ENCODE results near the gene OR14A16.

OR14A16 gene

DNA sequence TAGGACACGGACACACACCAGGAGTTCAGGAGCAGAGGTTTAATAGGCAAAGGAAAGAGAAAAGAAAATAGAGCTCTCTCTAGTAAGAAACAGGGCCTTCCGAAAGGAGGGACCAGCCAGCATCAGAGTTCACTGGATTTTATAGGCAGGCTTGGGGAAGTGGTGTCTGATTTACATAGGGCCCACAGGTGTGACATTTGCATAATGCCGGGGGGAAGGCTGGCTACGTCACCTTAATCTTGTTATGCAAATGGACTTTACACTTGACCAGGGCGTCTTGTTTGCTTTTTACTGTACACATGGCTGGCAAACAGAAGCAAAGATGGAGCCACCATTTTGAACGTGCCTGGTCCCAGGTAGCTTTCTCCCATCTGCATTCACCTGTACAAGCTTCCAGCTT is at the start of gene OR14A16:
Gene OR14A16, minus strand, starts transcription at position 97 of the 400 bp plus-strand sequence. CDS start 8,390 bp downstream, outside the sequence.
- no peak for DNase-seq (ENCODE audit: low read depth in 2 of 2, low spot score in 1 of 2)

DNA sequence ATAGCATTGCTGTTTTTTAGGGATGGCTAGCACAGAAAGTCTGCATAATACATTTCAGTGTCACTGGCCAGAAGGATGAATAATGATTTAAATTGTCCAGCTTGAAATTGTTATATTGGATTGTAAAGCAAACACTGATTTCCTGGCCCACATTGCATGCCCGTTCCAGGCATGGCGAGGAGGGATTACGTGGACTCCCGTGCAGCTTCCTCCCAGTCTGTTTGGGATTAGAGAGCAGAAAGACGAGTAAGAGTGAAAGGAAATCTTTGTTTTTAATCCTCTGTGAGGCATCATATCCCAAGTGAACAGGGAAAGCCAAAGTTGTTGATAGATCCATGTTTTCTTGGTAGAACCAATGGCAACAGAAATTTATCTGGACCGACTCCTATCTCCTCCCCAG is 41.5 kb upstream of the OR14A16 start:
- no peak for DNase-seq (ENCODE audit: low read depth in 2 of 2, low spot score in 1 of 2)

DNA sequence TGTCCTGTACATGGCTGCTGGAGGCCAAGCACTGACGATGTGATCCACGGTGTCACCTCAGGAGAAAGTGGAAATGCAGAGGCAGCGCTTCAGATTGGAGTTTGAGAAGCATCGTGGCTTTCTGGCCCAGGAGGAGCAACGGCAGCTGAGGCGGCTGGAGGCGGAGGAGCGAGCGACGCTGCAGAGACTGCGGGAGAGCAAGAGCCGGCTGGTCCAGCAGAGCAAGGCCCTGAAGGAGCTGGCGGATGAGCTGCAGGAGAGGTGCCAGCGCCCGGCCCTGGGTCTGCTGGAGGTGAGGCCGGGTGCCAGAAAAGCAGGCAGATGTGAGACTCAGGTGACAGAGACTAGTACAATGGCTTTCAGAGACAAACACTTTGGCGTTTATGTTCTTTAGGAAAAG is 40.7 kb upstream of the OR14A16 start:
- no peak for DNase-seq (ENCODE audit: low read depth in 2 of 2, low spot score in 1 of 2)

- DNase-seq (ENCODE audit: low read depth in 2 of 2, low spot score in 1 of 2), result no peak
Observed at GRCh38 chr1:247862756-247863155, 38.8 kb upstream of the OR14A16 start.

GRCh38 chr1:247857985-247858619 is 34.2 kb upstream of the OR14A16 start:
- DNase-seq (ENCODE audit: low read depth in 2 of 2, low spot score in 1 of 2), result no peak

GRCh38 chr1:247857069-247857984 is 33.4 kb upstream of the OR14A16 start, which contains the start of gene TRIM58:
TRIM58 (plus strand) TSS chr1:247857187; CDS start chr1:247857247, 60 bp downstream.
- no peak for DNase-seq (ENCODE audit: low read depth in 2 of 2, low spot score in 1 of 2)

DNA sequence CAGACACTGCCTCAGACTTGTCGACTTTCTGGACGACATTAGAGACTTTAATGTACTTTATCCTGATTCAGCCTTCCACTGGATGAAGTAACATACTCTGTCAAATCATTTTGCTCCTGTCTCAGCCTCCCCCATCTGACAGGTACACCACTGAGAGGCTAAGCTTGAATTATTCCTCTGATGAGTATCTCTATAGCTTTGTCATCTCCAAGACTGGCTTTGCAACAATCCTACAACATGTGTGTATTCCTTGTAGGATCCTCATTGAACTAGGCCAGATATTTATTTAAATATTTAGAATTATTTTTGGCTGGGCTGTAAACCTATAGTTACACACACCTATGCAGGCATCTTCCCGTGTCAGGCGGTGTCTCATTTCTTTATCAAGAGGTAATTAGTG is 32.0 kb upstream of the OR14A16 start:
- DNase-seq (ENCODE audit: low read depth in 2 of 2, low spot score in 1 of 2), result no peak

DNA sequence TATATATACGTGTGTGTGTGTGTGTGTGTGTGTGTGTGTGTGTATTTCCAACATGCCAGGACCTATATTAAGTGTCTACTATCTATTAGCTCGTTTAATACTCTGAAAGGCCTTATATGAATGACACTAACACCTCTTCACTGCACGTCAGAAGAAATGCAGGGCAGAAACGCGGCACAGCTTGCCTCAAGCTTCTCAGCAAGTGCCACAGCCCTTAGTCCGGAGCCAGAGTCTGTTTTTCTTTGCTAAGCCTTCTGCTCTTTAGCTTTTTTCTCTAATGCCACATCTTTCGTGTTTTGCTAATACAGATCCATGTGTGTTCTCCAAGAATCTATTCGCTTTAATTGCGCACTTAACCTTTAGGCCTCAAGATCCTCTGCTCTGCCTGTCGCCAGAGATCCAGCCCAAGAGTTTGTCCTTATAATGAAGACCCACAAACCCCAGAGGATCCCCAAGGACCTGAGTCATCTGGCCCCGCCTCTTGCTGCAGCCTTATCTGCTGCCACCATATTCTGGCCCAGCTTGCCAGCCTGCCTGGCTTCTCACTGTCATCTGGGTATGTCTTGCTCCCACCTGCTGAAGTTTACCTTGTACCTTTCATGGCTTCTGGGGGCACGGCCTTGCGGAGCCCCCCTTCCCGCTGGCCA is 31.1 kb upstream of the OR14A16 start:
- no peak for DNase-seq (ENCODE audit: low read depth in 2 of 2, low spot score in 1 of 2)

- no peak for DNase-seq (ENCODE audit: low read depth in 2 of 2, low spot score in 1 of 2)
Observed at GRCh38 chr1:247849616-247850015, 25.7 kb upstream of the OR14A16 start.

GRCh38 chr1:247848346-247848745 is 24.4 kb upstream of the OR14A16 start:
- DNase-seq (ENCODE audit: low read depth in 2 of 2, low spot score in 1 of 2), result no peak

DNA sequence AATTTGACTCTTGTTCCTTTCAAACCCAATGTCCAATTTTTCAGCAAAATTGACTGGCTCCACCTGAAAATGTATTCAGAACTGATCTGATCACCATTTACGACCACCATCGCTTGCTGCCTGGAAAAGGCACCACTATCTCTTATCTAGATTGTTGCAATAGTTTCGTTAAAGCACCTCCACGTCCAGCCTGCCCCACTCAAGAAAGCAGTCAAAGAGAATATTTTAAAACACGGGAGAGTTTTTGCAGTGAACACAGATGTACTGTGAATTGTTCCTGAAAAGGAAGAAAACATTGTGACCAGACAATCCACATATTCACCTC is 21.7 kb upstream of the OR14A16 start:
- no peak for DNase-seq (ENCODE audit: low read depth in 2 of 2, low spot score in 1 of 2)

GRCh38 chr1:247845011-247845692 is 21.2 kb upstream of the OR14A16 start:
- DNase-seq (ENCODE audit: low read depth in 2 of 2, low spot score in 1 of 2), result no peak

DNA sequence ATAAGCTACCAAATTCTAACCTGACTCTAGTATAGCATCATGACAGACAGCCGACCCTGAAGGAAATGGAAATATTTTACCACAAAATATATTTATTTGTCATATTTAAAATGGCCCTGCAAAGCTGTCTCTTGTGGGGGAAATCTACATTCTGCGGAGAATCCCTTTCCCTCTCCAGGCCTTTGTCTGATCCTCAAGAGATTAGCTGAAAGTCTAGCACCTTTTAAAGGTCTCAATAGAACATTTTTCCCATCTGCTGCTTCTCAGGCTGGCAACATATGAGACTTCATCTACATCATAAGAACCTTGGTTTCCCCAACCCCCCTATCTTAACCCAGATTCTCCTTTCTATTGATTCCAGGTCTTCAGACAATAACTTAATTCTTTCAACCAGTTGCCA is 19.5 kb upstream of the OR14A16 start:
- no peak for DNase-seq (ENCODE audit: low read depth in 2 of 2, low spot score in 1 of 2)

DNA sequence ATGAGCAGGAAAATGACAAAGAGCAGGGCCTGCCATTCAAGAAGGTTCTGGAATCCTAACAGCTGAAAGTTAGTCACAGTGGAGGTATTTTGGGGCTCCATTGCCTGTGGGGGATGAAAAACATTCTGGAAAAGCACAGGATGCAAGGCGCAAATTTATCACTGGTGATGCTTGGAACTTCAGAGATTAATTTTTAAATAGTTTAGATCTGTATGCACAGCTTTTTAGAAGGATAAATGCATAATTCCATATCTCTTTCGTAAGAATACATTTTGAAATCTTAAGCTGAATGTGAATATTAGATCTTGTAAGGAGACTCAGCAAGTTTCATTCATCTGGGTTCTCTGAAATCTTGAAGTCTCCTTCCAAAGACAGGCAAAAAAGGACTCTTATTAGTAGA is 17.9 kb upstream of the OR14A16 start, which contains the start of gene OR11L1:
Gene OR11L1, minus strand, starts transcription at position 101 of the 400 bp plus-strand sequence. Its CDS starts 0 bp downstream, at position 101.
- no peak for DNase-seq (ENCODE audit: low read depth in 2 of 2, low spot score in 1 of 2)

GRCh38 chr1:247840818-247841217 is 16.9 kb upstream of the OR14A16 start:
- DNase-seq (ENCODE audit: low read depth in 2 of 2, low spot score in 1 of 2), result no peak

DNA sequence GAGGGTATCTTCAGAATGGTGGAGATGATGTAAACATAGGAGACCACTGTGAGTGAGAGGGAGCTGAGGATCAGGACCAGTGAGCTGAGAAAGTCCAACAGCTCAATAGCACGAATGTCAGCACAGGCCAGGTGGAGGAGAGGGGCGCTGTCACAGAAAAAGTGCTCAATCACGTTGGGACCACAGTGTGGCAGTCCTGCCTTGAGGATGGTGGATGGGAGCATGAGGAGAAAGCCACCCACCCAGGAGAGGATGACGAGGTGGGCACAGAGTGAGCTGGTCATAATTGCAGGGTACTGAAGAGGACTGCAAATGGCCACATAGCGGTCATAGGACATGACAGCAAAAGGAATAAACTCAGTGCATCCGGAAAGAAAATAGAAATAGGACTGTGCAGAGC is 9.7 kb upstream of the OR14A16 start:
- DNase-seq (ENCODE audit: low read depth in 2 of 2, low spot score in 1 of 2), result no peak

- DNase-seq (ENCODE audit: low read depth in 2 of 2, low spot score in 1 of 2), result no peak
Observed at GRCh38 chr1:247829656-247830055, 5.7 kb upstream of the OR14A16 start.

DNA sequence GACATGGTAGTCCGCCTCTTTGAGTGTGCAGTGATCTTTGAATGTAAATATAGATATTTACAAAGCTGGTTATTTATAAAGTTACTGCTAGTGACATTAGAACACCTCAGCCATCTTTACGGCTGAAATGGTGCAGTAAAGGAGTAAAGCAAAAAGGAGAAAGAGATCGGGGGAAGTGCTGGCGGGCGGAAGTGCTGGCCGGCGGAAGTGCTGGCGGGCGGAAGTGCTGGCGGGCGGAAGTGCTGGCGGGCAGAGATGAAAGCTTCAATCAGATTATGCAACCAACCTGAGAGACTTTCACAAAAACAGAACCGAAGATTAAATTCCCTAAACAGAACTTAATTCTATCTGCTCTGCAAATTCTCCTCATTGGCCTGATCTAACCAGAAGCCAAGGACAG is 1.4 kb upstream of the OR14A16 start:
- no peak for DNase-seq (ENCODE audit: low read depth in 2 of 2, low spot score in 1 of 2)

DNA sequence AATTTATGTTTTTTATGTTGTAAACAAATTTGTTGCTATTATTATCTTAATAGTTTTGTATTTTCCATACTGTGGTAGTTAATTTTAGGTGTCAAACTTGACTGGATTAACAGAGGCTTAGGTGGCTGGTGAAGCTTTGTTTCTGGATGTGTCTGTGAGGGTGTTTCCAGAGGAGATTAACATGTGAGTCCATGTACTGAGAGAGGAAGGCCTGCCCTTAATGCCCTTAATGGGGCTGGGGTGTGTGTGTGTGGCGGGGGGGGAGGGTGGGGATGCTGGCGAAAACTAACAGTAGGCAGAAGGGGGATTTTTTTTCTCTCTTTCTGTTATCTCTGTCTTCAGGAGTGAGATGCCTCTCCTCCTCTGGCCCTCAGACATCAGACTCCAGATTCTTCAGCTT is 1.9 kb downstream of the OR14A16 start:
- no peak for DNase-seq (ENCODE audit: low read depth in 2 of 2, low spot score in 1 of 2)

DNA sequence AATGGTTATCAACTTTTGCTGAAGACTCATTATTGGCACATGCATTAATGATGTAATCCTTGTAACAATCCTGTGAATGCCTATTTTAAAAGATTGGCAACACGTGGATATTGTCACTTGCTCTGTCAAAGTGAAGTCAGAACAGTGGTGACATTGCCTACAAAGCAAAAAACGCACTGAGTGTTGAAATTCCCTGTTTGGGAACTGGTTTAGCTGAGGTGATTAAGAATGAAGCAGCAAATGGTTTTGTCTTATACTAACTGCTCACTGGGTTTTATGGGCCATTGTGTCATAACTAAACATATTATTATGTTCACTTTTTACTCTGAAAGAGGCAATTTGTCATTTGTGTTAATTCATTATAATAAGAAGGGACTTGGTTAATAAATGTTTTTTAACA is 11.3 kb downstream of the OR14A16 start:
- DNase-seq (ENCODE audit: low read depth in 2 of 2, low spot score in 1 of 2), result no peak

- no peak for DNase-seq (ENCODE audit: low read depth in 2 of 2, low spot score in 1 of 2)
Observed at GRCh38 chr1:247797518-247797917, 26.4 kb downstream of the OR14A16 start.

Data from stimulated activated CD8-positive, alpha-beta memory T cell treated with anti-CD3 and anti-CD28 coated beads, Interleukin-4, amount 100 ng/mL, for 4 hours (primary cell).